Pulmonary artery endothelial cell (primary cell): Measurements from ENCODE around the gene EVI5L. TPM values are rescaled to one million over a fixed set of nuclear protein-coding genes. Genes with fewer than 3 reads are reported as not detected.
"Not testable (repeated sequence)": the region's sequence is repeated elsewhere in the genome, so short reads cannot be mapped to it uniquely, and the experiment has no call there.

Experiments used
- DNase-seq: peaks from one replicate; pipeline ENCODE4 v3.0.0-alpha.2; 2011; ENCODE audit warnings: low read depth, low spot score
- total RNA-seq: library from RNA; depleted of rRNA; stranded (reverse); fragments of >200 nt; gene quantifications from 2 replicates; pipeline ENCODE4 v1.2.3, GENCODE V29; 2014

EVI5L gene
- total RNA-seq, 1 donor from 2014 or later, result 11.7 TPM

GRCh38 chr19:7845390-7846154 is 15.6 kb downstream of the EVI5L start:
- DNase-seq, result no peak

GRCh38 chr19:7846155-7846646 is 16.2 kb downstream of the EVI5L start:
- DNase-seq, result no peak

GRCh38 chr19:7847664-7848063 is 17.6 kb downstream of the EVI5L start:
- no peak for DNase-seq

GRCh38 chr19:7848779-7849457 is 18.9 kb downstream of the EVI5L start:
- DNase-seq, result no peak

- DNase-seq, result no peak
Observed at GRCh38 chr19:7849631-7849999, 19.6 kb downstream of the EVI5L start.

- no peak for DNase-seq
Observed at GRCh38 chr19:7850000-7850813, 20.2 kb downstream of the EVI5L start.

GRCh38 chr19:7850945-7851622 is 21.1 kb downstream of the EVI5L start:
- DNase-seq, result no peak

- DNase-seq, result no peak
Observed at GRCh38 chr19:7851623-7852500, 21.8 kb downstream of the EVI5L start.

GRCh38 chr19:7852851-7853769 is 23.1 kb downstream of the EVI5L start:
- DNase-seq, result no peak

- no peak for DNase-seq
Observed at GRCh38 chr19:7853770-7854128, 23.7 kb downstream of the EVI5L start.

GRCh38 chr19:7855426-7856108 is 25.5 kb downstream of the EVI5L start:
- no peak for DNase-seq

- no peak for DNase-seq
Observed at GRCh38 chr19:7856109-7856591, 26.1 kb downstream of the EVI5L start.

- no peak for DNase-seq
Observed at GRCh38 chr19:7856679-7857663, 27.0 kb downstream of the EVI5L start.

GRCh38 chr19:7857727-7858108 is 27.7 kb downstream of the EVI5L start:
- no peak for DNase-seq

GRCh38 chr19:7858109-7858770 is 28.2 kb downstream of the EVI5L start:
- DNase-seq, result no peak

GRCh38 chr19:7859087-7859486 is 29.1 kb downstream of the EVI5L start:
- DNase-seq, result not testable (repeated sequence)
